PC-9 (cell line): ENCODE results near the gene USP48.

Experiments
- CTCF ChIP-seq: fragments of 200-600 bp; sonication (generic); conservative IDR thresholded peaks from 2 replicates; pipeline ENCODE4 v1.6.1; 2017; ENCODE audit warnings: mixed run types, antibody characterized with exemption, mild to moderate bottlenecking, moderate library complexity
- EZH2 ChIP-seq: fragments of 200-600 bp; sonication (generic); IDR thresholded peaks from 2 replicates; pipeline ENCODE4 v1.8.0; 2017; ENCODE audit warnings: antibody characterized with exemption, low read depth

- no peak for TF ChIP-seq CTCF
- no peak for TF ChIP-seq EZH2
These were observed 80.2 kb downstream of the USP48 start for GRCh38 chr1:21702780-21703179.
